H54 (cell line): ENCODE measurements around the gene ASPM.
"Not testable (repeated sequence)": the region's sequence is repeated elsewhere in the genome, so short reads cannot be mapped to it uniquely, and the experiment has no call there.

ENCODE experiments used
- DNase-seq: peaks from one replicate; pipeline ENCODE4 v3.0.0; 2011; ENCODE audit warnings: low spot score, mixed read lengths; ENCODE audit not compliant: insufficient read length
- FAIRE-seq: peaks from 3 replicates; lab custom pipeline; 2011; peaks lifted over from hg19 to GRCh38; lab: Jason Lieb, UNC
- POLR2A ChIP-seq: IDR thresholded peaks from 2 replicates; pipeline ENCODE4 v1.6.1; 2011; ENCODE audit warnings: low read depth, mild to moderate bottlenecking, low read length

The ASPM gene

DNA sequence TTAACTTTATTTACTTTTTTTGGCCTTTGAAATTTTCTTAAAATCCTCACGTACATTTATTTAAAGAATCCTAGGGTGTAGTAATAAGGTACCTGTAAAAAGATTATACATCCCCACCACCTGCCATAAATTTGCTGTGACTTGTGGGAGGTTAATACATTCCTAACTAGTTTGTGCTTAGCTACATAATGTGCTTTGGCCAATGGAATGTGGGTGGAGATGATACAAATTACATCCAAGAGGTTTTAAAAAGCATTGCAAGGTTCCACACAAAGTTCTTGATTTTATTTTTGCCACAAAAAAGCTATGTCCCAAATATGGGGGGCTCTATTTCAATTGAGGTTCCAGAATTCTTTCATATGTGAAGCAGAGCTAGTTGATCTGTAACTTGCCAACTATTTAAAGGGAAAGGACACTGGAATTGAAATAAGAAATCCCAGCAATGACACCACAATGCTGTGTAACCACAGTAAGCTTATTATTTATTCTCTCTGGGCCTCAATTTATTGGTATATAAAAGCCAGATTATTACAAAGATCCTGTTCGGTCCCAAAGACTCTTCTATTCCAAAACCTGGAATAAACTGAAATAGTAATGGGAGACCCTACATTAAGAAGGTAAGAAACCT lies 15.7 kb downstream of the ASPM start:
- FAIRE-seq: no peak
- DNase-seq: no peak
- TF ChIP-seq POLR2A: no peak

DNA sequence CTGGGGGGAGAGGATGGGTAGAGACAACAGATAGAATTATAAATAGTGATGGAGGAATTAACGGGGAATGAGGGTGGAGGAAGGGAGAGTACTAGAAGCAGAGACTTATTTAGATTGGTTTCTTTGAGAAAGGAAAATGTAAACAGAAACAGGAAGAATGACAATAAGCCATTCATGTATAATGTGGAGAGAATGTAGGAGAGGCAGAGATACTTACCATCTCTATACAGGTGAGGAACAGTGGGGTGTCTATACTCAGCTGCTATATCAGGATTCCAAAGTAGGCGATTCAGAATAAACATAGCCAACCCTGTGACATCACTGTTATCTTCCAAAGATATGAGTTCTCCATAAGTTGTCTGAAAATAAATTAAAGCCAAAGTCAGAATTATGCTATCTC lies 16.8 kb downstream of the ASPM start:
- DNase-seq (no peak), FAIRE-seq (no peak)
- no peak for TF ChIP-seq POLR2A

DNA sequence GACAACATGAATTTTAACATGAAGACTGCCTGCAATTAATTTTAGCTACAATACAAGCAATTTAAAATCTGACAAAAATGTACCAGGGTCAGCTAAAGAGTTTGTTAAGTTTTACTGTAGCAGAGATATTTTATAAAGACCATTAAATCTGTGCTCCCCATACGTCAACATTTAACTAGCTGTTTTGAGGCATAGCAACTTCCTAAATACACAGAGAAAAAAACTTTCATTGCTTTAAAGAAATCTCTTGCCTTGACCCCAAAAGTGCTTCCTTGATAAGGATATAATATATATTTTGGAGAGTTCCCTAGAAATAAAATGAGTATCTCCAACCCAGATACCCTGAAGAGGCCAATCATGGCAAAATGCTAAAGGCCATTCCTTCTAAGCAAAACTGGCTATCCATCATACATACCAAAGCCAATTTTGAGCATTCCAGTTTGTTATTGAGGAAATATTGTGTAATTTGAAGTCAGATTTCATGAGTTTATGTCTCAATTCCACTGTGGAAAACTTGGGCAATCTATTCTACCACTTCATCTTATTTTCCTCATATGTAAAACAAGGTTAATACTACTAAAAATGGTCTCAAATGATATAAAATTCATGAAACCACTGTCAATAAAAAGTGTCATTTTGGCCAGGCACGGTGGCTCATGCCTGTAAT lies 19.1 kb downstream of the ASPM start:
- FAIRE-seq (no peak), DNase-seq (no peak)
- no peak for TF ChIP-seq POLR2A

DNA sequence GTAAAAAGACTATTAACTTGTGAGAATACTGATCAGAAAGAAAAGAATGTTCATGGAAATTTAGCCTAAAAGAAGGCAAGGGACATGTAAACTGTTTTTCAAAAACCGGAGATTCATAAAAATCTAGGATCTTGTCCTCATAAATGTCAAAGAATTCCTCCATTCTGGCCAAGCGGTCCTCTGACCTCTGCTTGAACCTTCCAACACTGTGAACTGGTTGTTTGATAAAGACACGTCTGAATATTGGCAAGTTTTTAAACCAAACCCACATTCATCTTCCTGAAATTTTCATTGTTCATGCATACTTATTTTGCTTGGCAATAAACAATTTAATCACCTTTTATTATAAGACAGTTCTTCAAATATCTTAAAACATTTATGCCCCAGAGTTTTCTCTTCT lies 19.8 kb downstream of the ASPM start:
- no peak for DNase-seq
- FAIRE-seq: peak; percentile 41
- TF ChIP-seq POLR2A: no peak

DNA sequence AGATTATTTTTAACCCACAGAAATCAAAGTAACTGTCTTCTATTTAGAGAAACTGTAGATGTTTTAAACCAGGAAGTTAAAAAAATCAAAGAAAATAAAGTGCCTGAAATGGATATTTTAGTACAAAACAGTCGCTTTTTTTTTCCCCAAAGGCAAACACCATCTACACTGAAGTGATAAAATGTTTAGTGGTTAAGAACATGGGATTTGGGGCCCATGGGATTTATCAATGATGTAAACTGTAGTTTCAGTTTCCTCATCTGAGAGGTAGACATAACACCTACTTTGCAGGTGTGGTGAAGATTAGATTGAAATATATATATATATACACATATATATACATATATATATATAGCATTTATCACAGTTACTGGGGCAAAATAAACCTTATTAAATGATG lies 22.1 kb downstream of the ASPM start:
- DNase-seq: no peak
- TF ChIP-seq POLR2A: no peak
- FAIRE-seq: no peak

DNA sequence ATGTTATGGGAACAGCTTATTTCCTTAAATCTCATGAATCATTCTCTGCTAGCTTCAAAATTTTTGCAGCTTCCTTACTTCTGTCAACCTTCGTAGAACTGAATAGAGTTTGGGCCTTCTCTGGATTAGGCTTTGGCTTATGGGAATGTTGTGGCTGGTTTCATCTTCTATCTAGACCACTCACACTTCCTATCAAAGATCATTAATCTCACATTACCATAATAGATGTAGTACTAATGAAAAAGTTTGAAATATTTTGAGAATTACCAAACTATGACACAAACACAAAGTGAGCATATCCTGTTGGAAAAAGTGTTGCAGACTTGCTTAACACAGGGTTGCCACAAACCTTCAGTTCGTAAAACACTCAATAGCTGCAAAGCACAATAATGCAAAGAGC lies 30.3 kb downstream of the ASPM start:
- no peak for TF ChIP-seq POLR2A
- FAIRE-seq (no peak), DNase-seq (no peak)

DNA sequence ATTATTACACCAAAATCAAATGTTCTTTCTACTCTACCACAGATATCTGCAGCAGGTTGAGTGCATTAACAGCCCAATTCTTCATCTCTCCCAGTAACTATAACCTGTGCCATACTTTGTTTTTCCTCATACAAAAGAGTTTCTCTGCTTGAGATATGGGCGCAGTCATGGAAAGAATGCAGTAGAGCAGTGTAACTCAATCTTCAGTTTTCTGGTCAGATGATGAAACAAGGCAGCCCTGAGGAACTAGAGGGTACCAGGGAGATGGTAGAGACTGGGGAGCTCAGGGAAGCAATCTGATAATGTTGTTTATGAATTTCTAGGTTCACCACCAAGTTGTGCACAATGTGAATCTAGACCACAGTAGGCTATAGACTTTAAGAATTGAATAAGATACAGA lies 39.6 kb downstream of the ASPM start:
- TF ChIP-seq POLR2A: no peak
- DNase-seq: no peak
- no peak for FAIRE-seq

DNA sequence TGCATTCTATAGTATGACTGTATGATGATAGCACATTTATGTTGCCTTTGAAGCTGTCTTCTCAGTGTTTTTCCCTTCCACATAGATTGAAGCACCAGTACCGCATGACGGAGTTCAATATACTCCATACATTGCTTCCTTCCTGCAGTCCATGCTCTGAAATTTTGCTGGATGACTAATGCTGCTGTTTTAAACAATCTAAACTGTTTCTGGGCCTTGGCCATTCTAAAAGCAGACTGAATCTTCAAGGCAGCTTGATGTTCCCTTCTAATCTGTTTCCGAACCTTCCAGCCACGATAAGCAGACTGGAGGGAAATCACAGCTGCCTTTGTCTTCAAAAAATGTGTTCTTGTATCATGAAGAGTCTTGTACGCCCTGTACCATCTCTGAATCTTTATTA lies 43.2 kb downstream of the ASPM start:
- TF ChIP-seq POLR2A: no peak
- no peak for DNase-seq
- FAIRE-seq: peak; percentile 20

DNA sequence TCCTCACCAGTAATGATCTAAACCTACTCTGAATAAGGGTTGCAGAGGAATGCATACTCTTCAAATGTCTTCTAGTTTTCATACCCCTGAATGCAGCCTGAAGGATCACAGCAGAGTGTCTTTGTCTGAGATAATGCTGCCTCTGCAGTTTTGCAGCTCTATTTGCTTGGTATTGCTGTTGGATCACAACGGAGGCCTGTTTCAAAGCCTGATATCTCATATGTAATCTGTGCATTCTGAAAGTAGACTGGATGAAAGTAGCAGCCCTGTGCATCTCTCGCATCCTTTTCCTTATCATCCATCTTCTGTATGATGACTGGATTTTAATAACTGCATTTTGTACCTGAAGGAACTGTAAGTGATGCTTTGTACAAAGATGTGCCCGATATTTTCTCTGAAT lies 44.5 kb downstream of the ASPM start:
- DNase-seq (no peak), FAIRE-seq (no peak)
- TF ChIP-seq POLR2A: no peak

DNA sequence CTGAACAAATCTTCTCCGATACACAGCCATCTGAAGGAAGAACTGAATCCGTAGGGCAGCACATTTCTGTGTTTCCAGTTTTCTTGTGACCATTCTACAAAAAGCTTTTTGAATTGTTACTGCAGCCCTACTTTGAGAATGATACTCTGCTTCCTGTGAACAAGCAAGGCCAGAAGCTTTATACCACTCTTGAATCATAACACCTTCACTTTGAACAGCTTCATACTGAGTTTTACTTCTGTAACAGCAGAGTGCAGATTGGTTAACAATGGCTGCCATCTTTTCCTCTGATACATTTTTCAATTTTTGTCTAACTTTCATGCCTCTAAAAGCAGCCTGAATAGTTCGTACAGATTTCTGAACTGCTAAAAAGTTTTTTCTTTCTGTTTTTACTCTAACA lies 45.8 kb downstream of the ASPM start:
- DNase-seq (no peak), FAIRE-seq (no peak)
- TF ChIP-seq POLR2A: no peak

DNA sequence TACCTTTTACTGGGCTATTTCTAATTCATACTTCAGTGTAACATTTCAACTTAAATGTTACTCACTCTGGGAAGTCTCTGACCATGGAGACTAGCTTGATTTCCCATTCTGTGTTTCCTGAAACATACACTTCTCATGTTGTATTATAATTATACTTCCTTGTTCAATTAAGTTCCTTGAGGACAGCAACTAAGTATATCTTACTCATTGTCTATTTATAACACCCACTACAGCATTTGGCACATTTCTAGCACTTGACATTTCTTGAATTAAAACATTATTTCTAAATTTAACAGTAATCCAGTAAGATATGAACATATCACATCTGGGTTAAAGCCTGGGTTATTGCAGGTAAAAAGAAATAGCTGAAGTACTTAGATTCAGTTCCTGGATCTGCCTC lies 47.0 kb downstream of the ASPM start:
- DNase-seq (no peak), FAIRE-seq (no peak)
- TF ChIP-seq POLR2A: no peak

DNA sequence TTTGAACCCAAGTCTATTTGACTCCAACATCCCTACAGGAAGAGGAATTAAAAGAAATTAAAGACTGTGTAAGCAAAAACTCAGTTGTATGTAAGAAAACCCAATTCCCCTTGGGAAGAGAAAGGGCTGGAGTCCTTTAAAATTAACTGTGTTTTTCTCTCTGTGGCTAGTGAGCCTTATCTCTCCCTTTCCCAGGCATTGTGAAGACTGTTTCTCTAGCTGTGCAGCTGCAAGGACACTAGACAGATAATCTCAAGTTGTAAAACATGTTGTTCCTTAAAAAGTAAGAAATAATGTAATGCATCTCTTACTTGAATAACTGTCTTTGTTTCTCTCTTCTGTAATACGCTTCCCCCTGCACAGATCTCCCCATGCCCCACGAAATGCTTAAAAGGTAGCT lies 49.5 kb downstream of the ASPM start:
- FAIRE-seq: not testable (repeated sequence)

DNA sequence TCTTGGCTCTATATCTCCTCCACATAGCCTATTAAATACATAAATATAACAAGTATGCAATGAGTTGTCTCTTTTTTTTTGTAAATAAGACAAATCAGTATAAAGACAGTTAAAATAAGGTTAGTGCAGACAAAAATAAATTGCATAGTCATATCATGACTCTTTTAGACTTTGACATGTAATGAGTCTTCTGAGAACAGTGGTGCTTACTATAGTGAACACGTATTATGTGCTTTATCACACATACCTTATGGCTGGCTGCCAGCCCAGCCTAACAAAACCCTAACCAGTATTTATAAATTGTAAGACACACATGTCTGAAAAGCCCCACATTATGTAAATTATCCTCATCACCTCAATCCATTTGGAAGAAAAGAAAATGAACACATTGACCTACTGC lies 50.3 kb downstream of the ASPM start:
- TF ChIP-seq POLR2A: no peak
- no peak for FAIRE-seq
- DNase-seq: no peak

More for the DNA sequence above, 49.5 kb downstream of the ASPM start:
- DNase-seq: not testable (repeated sequence)

DNA sequence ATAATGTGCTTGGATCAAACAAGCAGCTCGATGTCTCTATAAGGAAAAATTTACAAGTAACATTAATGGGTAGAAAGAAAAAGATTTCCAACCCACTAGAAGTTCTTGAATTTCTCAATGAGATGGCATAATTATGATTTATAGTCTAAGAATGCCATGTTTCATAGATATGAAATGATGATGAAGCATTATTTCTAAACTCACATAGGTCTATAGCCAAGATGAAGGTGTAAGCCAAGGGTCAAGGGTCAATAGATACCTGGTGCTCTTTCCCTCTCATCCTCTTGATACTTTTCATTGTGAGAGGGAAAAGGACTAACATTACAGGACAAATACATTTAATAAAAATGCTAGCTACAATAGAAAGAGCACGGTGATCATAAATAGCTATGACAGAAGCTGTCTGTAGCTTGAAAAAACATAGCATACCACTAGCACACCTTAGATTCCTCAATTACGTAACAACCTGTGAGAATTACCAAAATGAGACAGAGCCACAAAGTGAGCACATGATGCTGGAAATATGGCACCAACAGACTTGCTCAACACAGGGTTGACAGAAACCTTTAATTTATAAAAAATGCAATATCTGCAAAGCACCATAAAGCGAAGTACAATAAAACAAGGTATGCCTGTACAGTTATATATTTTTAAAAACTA lies 53.1 kb downstream of the ASPM start:
- FAIRE-seq (no peak), DNase-seq (no peak)
- TF ChIP-seq POLR2A: no peak
